K562 (cell line): ENCODE results near the gene TRPC4AP.

Experiments
- MAZ ChIP-seq, 2 experiments: fragments of 450-650 bp in 1 of 2; sonication (generic) in 1 of 2; formaldehyde crosslinking; IDR thresholded peaks in 1 of 2; conservative IDR thresholded peaks in 1 of 2; 2 replicates each; pipeline versions ENCODE4 v1.4.0 to v1.5.0; 2020; ENCODE audit warnings: mild to moderate bottlenecking in 1 of 2, missing genetic modification reagents in 1 of 2
- TF ChIP-seq, protein P1 (sequence below): fragments of 250-450 bp; sonication (Bioruptor Pico); IDR thresholded peaks from 2 replicates; pipeline ENCODE4 v1.8.0; 2022; ENCODE audit warnings: inconsistent platforms
- TF ChIP-seq, protein P2 (sequence below), 3 experiments: fragments of 200-800 bp in 1 of 3; fragments of 250-450 bp in 1 of 3; fragments of 450-650 bp in 1 of 3; sonication (Bioruptor Pico) in 1 of 3; sonication (Bioruptor generic) in 1 of 3; formaldehyde crosslinking in 1 of 3; IDR thresholded peaks; 2 replicates each; pipeline versions ENCODE4 v1.6.1 to v1.8.0; 2016 to 2022; ENCODE audit warnings: mild to moderate bottlenecking in 2 of 3, missing genetic modification characterization in 2 of 3, missing compliant biosample characterization in 1 of 3, moderate library complexity in 1 of 3
- TF ChIP-seq, protein P3 (sequence below): fragments of 450-650 bp; IDR thresholded peaks from 2 replicates; pipeline ENCODE4 v1.6.1; 2017; ENCODE audit warnings: antibody characterized with exemption, mild to moderate bottlenecking

DNA sequence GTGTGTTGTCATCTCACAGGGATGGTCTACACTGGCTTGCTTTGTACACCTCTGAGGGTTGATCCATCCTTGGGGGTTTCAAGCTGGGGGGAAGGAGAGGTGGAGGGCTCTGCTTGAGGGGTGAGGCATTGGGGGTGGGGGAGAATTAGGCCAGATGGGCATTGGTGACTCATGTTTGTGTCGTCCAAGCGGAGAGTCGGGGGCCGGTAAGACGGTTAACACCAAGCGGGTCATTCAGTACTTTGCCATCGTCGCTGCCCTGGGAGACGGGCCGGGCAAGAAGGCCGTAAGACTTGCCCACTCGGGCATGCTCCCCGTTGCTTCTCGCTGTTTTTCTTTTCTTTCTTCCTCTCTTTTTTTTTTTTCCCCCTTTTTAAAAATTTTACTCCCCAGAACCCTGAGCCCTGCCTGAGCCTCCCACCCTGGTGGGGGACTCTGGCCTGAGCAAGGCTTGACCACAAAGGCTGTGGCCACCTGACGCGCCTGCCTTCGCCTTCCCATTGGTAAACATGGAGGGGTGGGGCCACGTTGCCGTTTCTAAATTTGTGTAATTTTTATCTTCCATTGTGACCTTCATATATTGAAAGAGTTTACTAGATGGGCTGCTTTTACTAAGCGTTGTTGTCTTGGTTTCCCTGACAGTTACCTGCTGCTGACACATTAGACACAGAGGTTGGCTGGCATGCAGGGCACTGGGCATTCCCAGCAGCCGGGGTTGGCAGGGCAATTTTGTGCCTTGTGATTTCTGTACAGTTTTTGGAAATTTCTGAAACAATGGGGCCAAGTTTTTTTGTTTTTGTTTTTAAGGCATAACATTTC, 110.1 kb downstream of the TRPC4AP start:
- TF ChIP-seq MAZ (CRISPR knock-in tag; conservative IDR thresholded peaks at IDR 0.05 in 1 of 2, IDR thresholded peaks at IDR 0.05 in 1 of 2) = no peak
- TF ChIP-seq, protein P1, sequence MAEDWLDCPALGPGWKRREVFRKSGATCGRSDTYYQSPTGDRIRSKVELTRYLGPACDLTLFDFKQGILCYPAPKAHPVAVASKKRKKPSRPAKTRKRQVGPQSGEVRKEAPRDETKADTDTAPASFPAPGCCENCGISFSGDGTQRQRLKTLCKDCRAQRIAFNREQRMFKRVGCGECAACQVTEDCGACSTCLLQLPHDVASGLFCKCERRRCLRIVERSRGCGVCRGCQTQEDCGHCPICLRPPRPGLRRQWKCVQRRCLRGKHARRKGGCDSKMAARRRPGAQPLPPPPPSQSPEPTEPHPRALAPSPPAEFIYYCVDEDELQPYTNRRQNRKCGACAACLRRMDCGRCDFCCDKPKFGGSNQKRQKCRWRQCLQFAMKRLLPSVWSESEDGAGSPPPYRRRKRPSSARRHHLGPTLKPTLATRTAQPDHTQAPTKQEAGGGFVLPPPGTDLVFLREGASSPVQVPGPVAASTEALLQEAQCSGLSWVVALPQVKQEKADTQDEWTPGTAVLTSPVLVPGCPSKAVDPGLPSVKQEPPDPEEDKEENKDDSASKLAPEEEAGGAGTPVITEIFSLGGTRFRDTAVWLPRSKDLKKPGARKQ (CRISPR knock-in tag) = no peak
- TF ChIP-seq, protein P2, sequence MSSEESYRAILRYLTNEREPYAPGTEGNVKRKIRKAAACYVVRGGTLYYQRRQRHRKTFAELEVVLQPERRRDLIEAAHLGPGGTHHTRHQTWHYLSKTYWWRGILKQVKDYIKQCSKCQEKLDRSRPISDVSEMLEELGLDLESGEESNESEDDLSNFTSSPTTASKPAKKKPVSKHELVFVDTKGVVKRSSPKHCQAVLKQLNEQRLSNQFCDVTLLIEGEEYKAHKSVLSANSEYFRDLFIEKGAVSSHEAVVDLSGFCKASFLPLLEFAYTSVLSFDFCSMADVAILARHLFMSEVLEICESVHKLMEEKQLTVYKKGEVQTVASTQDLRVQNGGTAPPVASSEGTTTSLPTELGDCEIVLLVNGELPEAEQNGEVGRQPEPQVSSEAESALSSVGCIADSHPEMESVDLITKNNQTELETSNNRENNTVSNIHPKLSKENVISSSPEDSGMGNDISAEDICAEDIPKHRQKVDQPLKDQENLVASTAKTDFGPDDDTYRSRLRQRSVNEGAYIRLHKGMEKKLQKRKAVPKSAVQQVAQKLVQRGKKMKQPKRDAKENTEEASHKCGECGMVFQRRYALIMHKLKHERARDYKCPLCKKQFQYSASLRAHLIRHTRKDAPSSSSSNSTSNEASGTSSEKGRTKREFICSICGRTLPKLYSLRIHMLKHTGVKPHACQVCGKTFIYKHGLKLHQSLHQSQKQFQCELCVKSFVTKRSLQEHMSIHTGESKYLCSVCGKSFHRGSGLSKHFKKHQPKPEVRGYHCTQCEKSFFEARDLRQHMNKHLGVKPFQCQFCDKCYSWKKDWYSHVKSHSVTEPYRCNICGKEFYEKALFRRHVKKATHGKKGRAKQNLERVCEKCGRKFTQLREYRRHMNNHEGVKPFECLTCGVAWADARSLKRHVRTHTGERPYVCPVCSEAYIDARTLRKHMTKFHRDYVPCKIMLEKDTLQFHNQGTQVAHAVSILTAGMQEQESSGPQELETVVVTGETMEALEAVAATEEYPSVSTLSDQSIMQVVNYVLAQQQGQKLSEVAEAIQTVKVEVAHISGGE (CRISPR knock-in tag; IDR thresholded peaks at IDR 0.05) = no peak
- TF ChIP-seq, protein P3, sequence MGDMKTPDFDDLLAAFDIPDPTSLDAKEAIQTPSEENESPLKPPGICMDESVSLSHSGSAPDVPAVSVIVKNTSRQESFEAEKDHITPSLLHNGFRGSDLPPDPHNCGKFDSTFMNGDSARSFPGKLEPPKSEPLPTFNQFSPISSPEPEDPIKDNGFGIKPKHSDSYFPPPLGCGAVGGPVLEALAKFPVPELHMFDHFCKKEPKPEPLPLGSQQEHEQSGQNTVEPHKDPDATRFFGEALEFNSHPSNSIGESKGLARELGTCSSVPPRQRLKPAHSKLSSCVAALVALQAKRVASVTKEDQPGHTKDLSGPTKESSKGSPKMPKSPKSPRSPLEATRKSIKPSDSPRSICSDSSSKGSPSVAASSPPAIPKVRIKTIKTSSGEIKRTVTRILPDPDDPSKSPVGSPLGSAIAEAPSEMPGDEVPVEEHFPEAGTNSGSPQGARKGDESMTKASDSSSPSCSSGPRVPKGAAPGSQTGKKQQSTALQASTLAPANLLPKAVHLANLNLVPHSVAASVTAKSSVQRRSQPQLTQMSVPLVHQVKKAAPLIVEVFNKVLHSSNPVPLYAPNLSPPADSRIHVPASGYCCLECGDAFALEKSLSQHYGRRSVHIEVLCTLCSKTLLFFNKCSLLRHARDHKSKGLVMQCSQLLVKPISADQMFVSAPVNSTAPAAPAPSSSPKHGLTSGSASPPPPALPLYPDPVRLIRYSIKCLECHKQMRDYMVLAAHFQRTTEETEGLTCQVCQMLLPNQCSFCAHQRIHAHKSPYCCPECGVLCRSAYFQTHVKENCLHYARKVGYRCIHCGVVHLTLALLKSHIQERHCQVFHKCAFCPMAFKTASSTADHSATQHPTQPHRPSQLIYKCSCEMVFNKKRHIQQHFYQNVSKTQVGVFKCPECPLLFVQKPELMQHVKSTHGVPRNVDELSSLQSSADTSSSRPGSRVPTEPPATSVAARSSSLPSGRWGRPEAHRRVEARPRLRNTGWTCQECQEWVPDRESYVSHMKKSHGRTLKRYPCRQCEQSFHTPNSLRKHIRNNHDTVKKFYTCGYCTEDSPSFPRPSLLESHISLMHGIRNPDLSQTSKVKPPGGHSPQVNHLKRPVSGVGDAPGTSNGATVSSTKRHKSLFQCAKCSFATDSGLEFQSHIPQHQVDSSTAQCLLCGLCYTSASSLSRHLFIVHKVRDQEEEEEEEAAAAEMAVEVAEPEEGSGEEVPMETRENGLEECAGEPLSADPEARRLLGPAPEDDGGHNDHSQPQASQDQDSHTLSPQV = no peak
